Mucosa of descending colon (tissue), 3 donors: ENCODE results near the gene FAM107B. TPM values are rescaled to one million over a fixed set of nuclear protein-coding genes. Genes with fewer than 3 reads are reported as not detected.
A peak's percentile ranks its signal among the peaks of the same experiment; 100 is the strongest.

Source experiments
- ATAC-seq: fragments of 200-7000 bp; cut with Tn5 transposase; one replicate; pipeline ENCODE4 v1.9.1; 2020; ENCODE audit warnings: mild to moderate bottlenecking, moderate library complexity
- DNase-seq, 3 donors: peaks; one replicate each; pipeline ENCODE4 v3.0.0-alpha.2; 2020
- H3K36me3 ChIP-seq: fragments of 200-600 bp; one replicate; pipeline ENCODE4 v1.8.0; 2021; ENCODE audit warnings: low read depth, mild to moderate bottlenecking
- H3K4me1 ChIP-seq: fragments of 200-600 bp; one replicate; pipeline ENCODE4 v1.8.0; 2021; ENCODE audit warnings: low read depth, mild to moderate bottlenecking
- H3K4me3 ChIP-seq: fragments of 200-600 bp; one replicate; pipeline ENCODE4 v1.8.0; 2021; ENCODE audit warnings: mild to moderate bottlenecking
- H3K9me3 ChIP-seq: fragments of 200-600 bp; one replicate; pipeline ENCODE4 v1.8.0; 2021; ENCODE audit warnings: mild to moderate bottlenecking
- CTCF ChIP-seq: fragments of 200-600 bp; IDR thresholded peaks from one replicate; pipeline ENCODE4 v1.8.0; 2022; ENCODE audit warnings: antibody characterized with exemption, mild to moderate bottlenecking
- intact Hi-C, 2 donors: fragments of 100-400 bp; cut with DNase I in 1 of 2; cut with micrococcal nuclease in 1 of 2; formaldehyde crosslinking; loops; one replicate each; pipeline versions ENCODE4 v1.11.0 to v1.11.1; 2022; cut with DNase I, micrococcal nuclease
- total RNA-seq, 3 donors: library from RNA; stranded (reverse); fragmentation: NEBNext Ultra II Directional in 2 of 3; extraction: Animal tissue kit (Norgen Biotek cat#: 25700) in 2 of 3; gene quantifications; one replicate each; pipeline versions ENCODE4 v1.2.1 to v1.2.4, GENCODE V29; 2021 to 2023
- donor health status: DM: no; HTN: no; CAD: no; lungs with moderate emphysema.
- donor health status: DM: no; HTN: no; CAD: no.
- donor health status: DM: no; HTN: yes; CAD: no.

The FAM107B gene
- total RNA-seq, 3 donors from 2014 or later, result 45.6 to 77.7 (median 76.9) TPM

GRCh38 chr10:14560274-14560673 is 214.4 kb downstream of the FAM107B start:
- no peak overlapping the region for H3K4me3 ChIP-seq
- DNase-seq (peak in 1 of 3 donors; percentile 64), ATAC-seq (peak; percentile 41)
- H3K9me3 ChIP-seq, result no peaks in the 10 kb centered on the region
- no peaks in the 10 kb centered on the region for H3K36me3 ChIP-seq
- peaks cover 24% of the 10 kb centered on the region for H3K4me1 ChIP-seq
- TF ChIP-seq CTCF, result no peak
- intact Hi-C loops, result no loop called here

GRCh38 chr10:14558025-14558424 is 216.7 kb downstream of the FAM107B start:
- ATAC-seq (no peak), DNase-seq (no peak)
- intact Hi-C loops, result no loop called here
- TF ChIP-seq CTCF, result no peak
- no peak overlapping the region for H3K4me3 ChIP-seq
- H3K4me1 ChIP-seq, result peaks cover 42% of the 10 kb centered on the region
- H3K9me3 ChIP-seq, result no peaks in the 10 kb centered on the region
- H3K36me3 ChIP-seq, result no peaks in the 10 kb centered on the region

- TF ChIP-seq CTCF, result no peak
- Histone ChIP-seq H3K4me1 (peaks cover 38% of the 10 kb centered on the region), H3K4me3 (no peak overlapping the region), H3K9me3 (no peaks in the 10 kb centered on the region), H3K36me3 (no peaks in the 10 kb centered on the region)
- ATAC-seq, result no peak
- intact Hi-C loops, result no loop called here
- no peak for DNase-seq
Observed at GRCh38 chr10:14557567-14557966, 217.1 kb downstream of the FAM107B start.

GRCh38 chr10:14556285-14556956 is 218.3 kb downstream of the FAM107B start:
- H3K9me3 ChIP-seq, result no peaks in the 10 kb centered on the region
- H3K4me1 ChIP-seq, result peaks cover 33% of the 10 kb centered on the region
- no peaks in the 10 kb centered on the region for H3K36me3 ChIP-seq
- intact Hi-C loops, result no loop called here
- H3K4me3 ChIP-seq, result no peak overlapping the region
- DNase-seq (peak in 2 of 3 donors; percentile 42 to 60), ATAC-seq (peak; percentile 29)
- TF ChIP-seq CTCF, result no peak

- H3K4me1 ChIP-seq, result peaks cover 36% of the 10 kb centered on the region
- ATAC-seq, result no peak
- H3K4me3 ChIP-seq, result no peak overlapping the region
- intact Hi-C loops, result no loop called here
- no peaks in the 10 kb centered on the region for H3K9me3 ChIP-seq
- no peak for TF ChIP-seq CTCF
- DNase-seq, result no peak
- no peaks in the 10 kb centered on the region for H3K36me3 ChIP-seq
Observed at GRCh38 chr10:14555807-14556206, 218.9 kb downstream of the FAM107B start.
